Body of pancreas (tissue), 4 donors: ENCODE measurements around the gene MYO5A.

Experiments used
- CTCF ChIP-seq, 7 experiments: fragments of 450-650 bp in 4 of 7; fragments of 200-600 bp in 3 of 7; sonication (generic) in 3 of 7; IDR thresholded peaks; one replicate each; pipeline ENCODE4 v1.5.1; 2016 to 2019; ENCODE audit warnings: antibody characterized with exemption in 7 of 7
- POLR2A ChIP-seq, 3 donors: fragments of 450-650 bp; IDR thresholded peaks; one replicate each; pipeline ENCODE4 v1.6.1; 2016; ENCODE audit warnings: antibody characterized with exemption in 3 of 3, mild to moderate bottlenecking in 2 of 3

DNA sequence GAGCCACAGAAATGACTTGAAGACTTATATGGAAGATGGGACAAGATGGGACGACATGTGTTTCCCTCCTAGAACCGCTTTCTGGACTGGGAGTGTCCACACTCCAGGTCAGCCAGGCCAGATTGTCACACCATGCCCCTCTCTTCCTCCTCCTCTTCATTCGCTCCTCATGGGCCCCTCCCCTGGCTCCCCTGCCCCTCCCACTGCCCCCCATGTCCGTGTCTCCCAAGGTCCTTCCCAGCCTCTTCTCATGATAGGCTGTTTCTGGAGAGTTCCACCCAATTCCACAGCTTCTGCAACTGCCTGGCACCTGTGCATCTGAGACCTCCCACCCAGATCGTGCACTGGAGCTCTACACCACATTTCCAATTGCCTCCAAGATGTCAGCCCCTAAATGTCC is 239.7 kb downstream of the MYO5A start:
- TF ChIP-seq CTCF (IDR thresholded peaks at IDR 0.05) (no peak), POLR2A (IDR thresholded peaks at IDR 0.05) (no peak)
